CD14-positive monocyte (primary cell): ENCODE data around the gene SPRR2A. TPM values are rescaled to one million over a fixed set of nuclear protein-coding genes. Genes with fewer than 3 reads are reported as not detected.
A peak's percentile ranks its signal among the peaks of the same experiment; 100 is the strongest.
"Not testable (repeated sequence)": the region's sequence is repeated elsewhere in the genome, so short reads cannot be mapped to it uniquely, and the experiment has no call there.

Experiments used
- DNase-seq, 3 donors: peaks; one replicate each; pipeline ENCODE4 v3.0.0-alpha.2; 2011 to 2022
- H2AFZ ChIP-seq: 2 replicates; pipeline ENCODE4 v1.6.0; 2012; ENCODE audit warnings: mild to moderate bottlenecking, low read depth, low read length, inconsistent platforms; ENCODE audit not compliant: insufficient read depth, poor library complexity, severe bottlenecking
- H3K27ac ChIP-seq, 2 donors: 1 replicate in 1 of 2; 2 replicates in 1 of 2; pipeline ENCODE4 v1.5.1; 2012 to 2013; ENCODE audit warnings: low read length in 2 of 2, control low read depth in 1 of 2, inconsistent platforms in 1 of 2, low read depth in 1 of 2, mild to moderate bottlenecking in 1 of 2
- H3K27me3 ChIP-seq, 2 donors: one replicate each; pipeline versions ENCODE4 v1.6.0 to v1.6.1; 2011 to 2013; ENCODE audit warnings: low read length in 2 of 2; ENCODE audit not compliant: control insufficient read depth in 2 of 2, insufficient read depth in 2 of 2
- H3K36me3 ChIP-seq, 2 donors: replicated peaks in 1 of 2; 1 replicate in 1 of 2; 2 replicates in 1 of 2; pipeline versions ENCODE4 v1.5.1 to v1.6.1; 2012 to 2013; ENCODE audit warnings: low read length in 2 of 2, control low read depth in 1 of 2, inconsistent platforms in 1 of 2, mild to moderate bottlenecking in 1 of 2; ENCODE audit not compliant: insufficient read depth in 2 of 2, control insufficient read depth in 1 of 2
- H3K4me1 ChIP-seq, 2 donors: 1 replicate in 1 of 2; 2 replicates in 1 of 2; pipeline versions ENCODE4 v1.5.1 to v1.6.1; 2012 to 2013; ENCODE audit warnings: low read length in 2 of 2, control low read depth in 1 of 2, inconsistent platforms in 1 of 2, mild to moderate bottlenecking in 1 of 2, moderate library complexity in 1 of 2; ENCODE audit not compliant: insufficient read depth in 2 of 2, control insufficient read depth in 1 of 2
- H3K4me2 ChIP-seq: replicated peaks from 2 replicates; pipeline ENCODE3; 2012; ENCODE audit warnings: low read length, moderate library complexity, mild to moderate bottlenecking; ENCODE audit not compliant: poor library complexity, severe bottlenecking; ENCODE audit errors: extremely low read depth
- H3K4me3 ChIP-seq, 3 experiments: fragments of 200-600 bp in 1 of 3; sonication (generic) in 1 of 3; replicated peaks in 1 of 3; 1 replicate in 2 of 3; 2 replicates in 1 of 3; pipeline ENCODE4 v1.5.1; 2011 to 2013; ENCODE audit warnings: low read length in 3 of 3, mild to moderate bottlenecking in 3 of 3, control low read depth in 2 of 3, low read depth in 2 of 3, inconsistent platforms in 1 of 3, moderate library complexity in 1 of 3
- H3K79me2 ChIP-seq: 2 replicates; pipeline ENCODE4 v1.6.0; 2012; ENCODE audit warnings: mild to moderate bottlenecking, control low read depth, inconsistent platforms, low read length, moderate library complexity; ENCODE audit not compliant: insufficient read depth
- H3K9ac ChIP-seq: 2 replicates; pipeline ENCODE4 v1.6.0; 2017; ENCODE audit warnings: low read length, mild to moderate bottlenecking; ENCODE audit not compliant: insufficient read depth, poor library complexity, severe bottlenecking
- H3K9me3 ChIP-seq, 2 donors: replicated peaks in 1 of 2; 1 replicate in 1 of 2; 2 replicates in 1 of 2; pipeline versions ENCODE4 v1.5.1 to v1.6.1; 2012 to 2013; ENCODE audit warnings: low read length in 2 of 2, control low read depth in 1 of 2; ENCODE audit not compliant: control insufficient read depth in 1 of 2, insufficient read depth in 1 of 2
- H4K20me1 ChIP-seq: 2 replicates; pipeline ENCODE4 v1.6.0; 2012; ENCODE audit warnings: mild to moderate bottlenecking, low read length, control low read depth, moderate library complexity; ENCODE audit not compliant: insufficient read depth
- H3K27ac Mint-ChIP-seq, 7 donors: one replicate each; pipeline ENCODE4 v1.8.0; 2020; ENCODE audit warnings: mild to moderate bottlenecking in 7 of 7, mixed read lengths in 7 of 7, moderate library complexity in 6 of 7, inconsistent platforms in 2 of 7
- H3K27me3 Mint-ChIP-seq, 3 donors: one replicate each; pipeline ENCODE4 v1.8.0; 2021 to 2022; ENCODE audit warnings: low read depth in 3 of 3, mild to moderate bottlenecking in 3 of 3, mixed read lengths in 3 of 3, moderate library complexity in 3 of 3, inconsistent platforms in 1 of 3
- H3K36me3 Mint-ChIP-seq, 2 donors: one replicate each; pipeline ENCODE4 v1.8.0; 2020; ENCODE audit warnings: mixed read lengths in 2 of 2, inconsistent platforms in 1 of 2, mild to moderate bottlenecking in 1 of 2
- H3K4me1 Mint-ChIP-seq: one replicate; pipeline ENCODE4 v1.8.0; 2020; ENCODE audit warnings: mild to moderate bottlenecking, mixed read lengths
- H3K4me3 Mint-ChIP-seq, 2 donors: one replicate each; pipeline ENCODE4 v1.8.0; 2020; ENCODE audit warnings: mild to moderate bottlenecking in 2 of 2, mixed read lengths in 2 of 2, moderate library complexity in 1 of 2
- H3K9me3 Mint-ChIP-seq, 7 donors: one replicate each; pipeline ENCODE4 v1.8.0; 2020 to 2022; ENCODE audit warnings: mixed read lengths in 7 of 7, mild to moderate bottlenecking in 6 of 7, moderate library complexity in 6 of 7, inconsistent platforms in 2 of 7
- WGBS: methylation state at CpG from one replicate; pipeline ENCODE4 v1.1.5; 2013; ENCODE audit warnings: missing lambda C conversion rate; ENCODE audit not compliant: insufficient coverage; 5-methylcytosine and 5-hydroxymethylcytosine counted together
- intact Hi-C, 2 donors: fragments of 100-400 bp; cut with micrococcal nuclease; formaldehyde crosslinking; loops; one replicate each; pipeline versions ENCODE4 v1.15.0 to v1.15.1; 2023
- polyA plus RNA-seq, 3 donors: library from polyadenylated mRNA; depleted of rRNA in 1 of 3; unstranded in 2 of 3; stranded (reverse) in 1 of 3; fragments of 300-500 nt in 2 of 3; fragments of >200 nt in 1 of 3; fragmentation: Illumina TruSeq in 2 of 3; gene quantifications; 1 replicate in 2 of 3; 2 replicates in 1 of 3; pipeline ENCODE4 v1.2.3, GENCODE V29; 2012 to 2021
- TF ChIP-seq, protein P1 (sequence below): fragments of 200-600 bp; IDR thresholded peaks from one replicate; pipeline ENCODE4 v1.8.0; 2022; ENCODE audit warnings: antibody characterized with exemption, mild to moderate bottlenecking

SPRR2A gene
- polyA plus RNA-seq, 3 donors, result not detected

DNA sequence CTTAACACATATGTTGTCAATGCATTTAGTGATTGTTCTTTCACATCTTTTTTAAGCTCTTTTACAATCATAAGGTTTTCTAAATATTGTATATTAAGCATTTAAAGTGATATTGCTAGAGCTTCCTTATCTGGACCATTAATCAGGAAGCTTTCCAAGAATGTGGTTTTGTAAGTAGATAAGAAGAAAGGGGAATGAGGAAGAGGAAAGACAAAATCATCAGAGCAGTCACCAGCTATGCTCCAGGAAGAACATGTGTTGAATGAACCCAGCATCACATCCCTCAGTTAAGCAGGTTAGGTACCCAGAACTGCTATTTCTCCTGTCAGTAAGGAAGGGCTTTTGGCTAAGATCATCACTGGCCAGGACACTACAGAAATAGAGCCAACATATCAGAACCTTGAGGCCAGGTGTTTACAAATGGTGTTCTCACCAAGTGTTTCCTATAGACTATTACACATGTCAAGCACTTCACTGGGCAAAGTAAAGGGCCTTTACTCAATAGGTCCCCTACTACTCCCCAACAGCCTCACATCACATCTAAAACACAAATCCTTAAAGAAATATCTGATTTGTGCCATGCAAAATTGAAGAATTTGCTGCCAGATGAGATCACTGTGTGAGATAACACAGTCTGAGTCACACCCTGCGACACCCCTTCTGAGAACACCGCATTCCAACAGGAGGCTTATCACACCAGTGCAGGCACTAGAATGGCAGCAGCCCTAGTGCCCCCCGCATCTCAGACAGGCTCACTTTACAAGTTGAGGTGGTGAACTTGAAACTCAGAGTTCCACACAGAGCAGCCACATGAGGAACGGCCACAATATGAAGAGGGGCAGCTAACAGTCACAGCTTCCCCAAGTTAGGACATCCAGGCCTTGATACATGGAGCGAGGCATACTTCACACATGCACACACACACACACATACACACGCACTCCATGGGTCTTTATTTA is 1.8 kb upstream of the SPRR2A start:
- no peak overlapping the region for H3K4me3 ChIP-seq
- H3K27ac ChIP-seq, result no peak overlapping the region
- no peaks in the 10 kb centered on the region for H3K4me1 ChIP-seq
- 45% methylated on average over 6 of the region's 6 CpGs for WGBS
- H3K4me1 Mint-ChIP-seq, result no peaks in the 10 kb centered on the region
- intact Hi-C loops, result no loop called here
- peaks cover 0 to 2% of the 10 kb centered on the region in 2 donors for H3K27me3 ChIP-seq
- H3K27me3 Mint-ChIP-seq, result peaks cover 5 to 29% (median 5%) of the 10 kb centered on the region in 3 donors
- H3K79me2 ChIP-seq, result no peaks in the 10 kb centered on the region
- TF ChIP-seq, protein P1, sequence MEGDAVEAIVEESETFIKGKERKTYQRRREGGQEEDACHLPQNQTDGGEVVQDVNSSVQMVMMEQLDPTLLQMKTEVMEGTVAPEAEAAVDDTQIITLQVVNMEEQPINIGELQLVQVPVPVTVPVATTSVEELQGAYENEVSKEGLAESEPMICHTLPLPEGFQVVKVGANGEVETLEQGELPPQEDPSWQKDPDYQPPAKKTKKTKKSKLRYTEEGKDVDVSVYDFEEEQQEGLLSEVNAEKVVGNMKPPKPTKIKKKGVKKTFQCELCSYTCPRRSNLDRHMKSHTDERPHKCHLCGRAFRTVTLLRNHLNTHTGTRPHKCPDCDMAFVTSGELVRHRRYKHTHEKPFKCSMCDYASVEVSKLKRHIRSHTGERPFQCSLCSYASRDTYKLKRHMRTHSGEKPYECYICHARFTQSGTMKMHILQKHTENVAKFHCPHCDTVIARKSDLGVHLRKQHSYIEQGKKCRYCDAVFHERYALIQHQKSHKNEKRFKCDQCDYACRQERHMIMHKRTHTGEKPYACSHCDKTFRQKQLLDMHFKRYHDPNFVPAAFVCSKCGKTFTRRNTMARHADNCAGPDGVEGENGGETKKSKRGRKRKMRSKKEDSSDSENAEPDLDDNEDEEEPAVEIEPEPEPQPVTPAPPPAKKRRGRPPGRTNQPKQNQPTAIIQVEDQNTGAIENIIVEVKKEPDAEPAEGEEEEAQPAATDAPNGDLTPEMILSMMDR, result no peak
- DNase-seq, result no peak
- no peaks in the 10 kb centered on the region for H3K36me3 ChIP-seq
- no peaks in the 10 kb centered on the region for H4K20me1 ChIP-seq
- no peak overlapping the region for H3K4me2 ChIP-seq
- peak overlapping the region in 1 of 2 donors; percentile 17 for H3K4me3 Mint-ChIP-seq
- no peak overlapping the region for H3K27ac Mint-ChIP-seq
- H3K9me3 ChIP-seq, result no peaks in the 10 kb centered on the region
- no peak overlapping the region for H2AFZ ChIP-seq
- H3K9ac ChIP-seq, result no peak overlapping the region
- H3K36me3 Mint-ChIP-seq, result no peaks in the 10 kb centered on the region
- H3K9me3 Mint-ChIP-seq, result no peaks in the 10 kb centered on the region

DNA sequence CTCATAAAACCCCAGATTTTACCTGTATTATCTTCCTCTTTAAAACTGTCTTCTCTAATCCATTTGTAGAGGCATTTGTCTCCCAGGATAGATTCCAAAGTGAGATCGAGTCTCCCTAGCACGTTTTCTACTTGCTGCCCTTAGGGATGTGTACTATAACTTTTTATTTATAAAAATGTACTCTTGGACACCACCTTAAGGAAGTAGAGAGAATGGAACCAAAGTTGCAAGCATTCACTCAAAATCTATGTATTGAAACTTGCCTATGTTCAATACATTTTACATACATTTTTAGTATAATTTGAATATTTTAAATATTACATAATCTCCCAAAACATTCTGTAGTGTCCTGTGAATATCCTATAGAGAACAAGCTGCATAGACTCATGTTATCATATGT is 842 bp upstream of the SPRR2A start:
- no CpG with 5 or more reads among the region's 2 CpGs for WGBS
- H3K27me3 Mint-ChIP-seq, result peaks cover 5 to 26% (median 5%) of the 10 kb centered on the region in 3 donors
- H2AFZ ChIP-seq, result no peak overlapping the region

DNA sequence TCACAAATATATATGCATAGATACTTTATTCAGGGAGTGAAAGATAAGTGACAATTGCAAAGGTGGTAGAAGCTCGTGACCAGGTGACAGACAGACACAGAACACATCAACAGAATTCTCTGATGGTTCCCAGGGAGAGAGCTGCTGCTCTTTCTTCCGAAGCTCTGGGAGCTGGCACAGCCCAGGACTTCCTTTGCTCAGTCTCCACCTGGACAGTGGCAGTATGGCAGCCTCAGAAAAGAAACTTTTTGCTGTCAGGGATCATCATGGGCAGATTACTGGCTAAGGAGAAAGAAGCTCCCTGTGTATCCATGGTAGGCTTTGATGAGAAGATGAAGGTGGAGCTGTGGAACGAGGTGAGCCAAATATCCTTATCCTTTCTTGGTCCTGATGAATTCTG is 1.2 kb downstream of the SPRR2A start:
- H3K36me3 Mint-ChIP-seq, H3K4me3 Mint-ChIP-seq, H3K4me1 ChIP-seq, H3K27ac ChIP-seq, H3K4me2 ChIP-seq, intact Hi-C loops, H3K36me3 ChIP-seq, H3K79me2 ChIP-seq, DNase-seq, H3K4me3 ChIP-seq, H4K20me1 ChIP-seq, H3K27ac Mint-ChIP-seq, H3K4me1 Mint-ChIP-seq, H3K9ac ChIP-seq, H2AFZ ChIP-seq, H3K9me3 ChIP-seq, H3K9me3 Mint-ChIP-seq, H3K27me3 ChIP-seq: not testable (repeated sequence)
- peaks cover 3 to 29% (median 9%) of the 10 kb centered on the region in 3 donors for H3K27me3 Mint-ChIP-seq
- WGBS, result 86% methylated on average over 2 of the region's 3 CpGs

More for the DNA sequence above, 842 bp upstream of the SPRR2A start:
- Mint-ChIP-seq H3K9me3 (peaks cover 0 to 2% (median 0%) of the 10 kb centered on the region in 7 donors), H3K4me3 (no peak overlapping the region), H3K27ac (no peak overlapping the region), H3K4me1 (no peaks in the 10 kb centered on the region), H3K36me3 (no peaks in the 10 kb centered on the region)
- Histone ChIP-seq H3K79me2 (no peaks in the 10 kb centered on the region), H3K4me1 (no peaks in the 10 kb centered on the region), H3K36me3 (no peaks in the 10 kb centered on the region), H3K9ac (no peak overlapping the region), H4K20me1 (no peaks in the 10 kb centered on the region), H3K9me3 (no peaks in the 10 kb centered on the region), H3K4me2 (no peak overlapping the region), H3K4me3 (no peak overlapping the region), H3K27me3 (peaks cover 0 to 2% of the 10 kb centered on the region in 2 donors), H3K27ac (no peak overlapping the region)
- intact Hi-C loops, result no loop called here
- no peak for DNase-seq
- TF ChIP-seq, protein P1, result no peak
